ENCODE results near the gene MYH11.
"Not testable (repeated sequence)": the region's sequence is repeated elsewhere in the genome, so short reads cannot be mapped to it uniquely, and the experiment has no call there.

The MYH11 gene

GRCh38 chr16:15703029-15703736 is 153.6 kb downstream of the MYH11 start:
- H3K36me3 Mint-ChIP-seq (ENCODE audit: low read depth): peaks cover 19% of the 10 kb centered on the region
- DNase-seq: no peak
- no peaks in the 10 kb centered on the region for H3K27me3 Mint-ChIP-seq (ENCODE audit: low read depth, poor library complexity)
- no peak for TF ChIP-seq CTCF (IDR thresholded peaks at IDR 0.05)
- H3K27ac Mint-ChIP-seq: peak overlapping the region; percentile 92
- no peak overlapping the region for H3K4me3 Mint-ChIP-seq
- H3K9me3 Mint-ChIP-seq: no peaks in the 10 kb centered on the region
- peaks cover 37% of the 10 kb centered on the region for H3K4me1 Mint-ChIP-seq

- Mint-ChIP-seq H3K9me3 (no peaks in the 10 kb centered on the region), H3K27me3 (ENCODE audit: low read depth, poor library complexity) (no peaks in the 10 kb centered on the region)
Measured at GRCh38 chr16:15701975-15702970, 154.6 kb downstream of the MYH11 start.

GRCh38 chr16:15701367-15701766 is 155.5 kb downstream of the MYH11 start:
- Mint-ChIP-seq H3K4me3 (no peak overlapping the region), H3K4me1 (peaks cover 37% of the 10 kb centered on the region), H3K27ac (peak overlapping the region; percentile 88), H3K36me3 (ENCODE audit: low read depth) (peaks cover 29% of the 10 kb centered on the region), H3K27me3 (ENCODE audit: low read depth, poor library complexity) (no peaks in the 10 kb centered on the region), H3K9me3 (no peaks in the 10 kb centered on the region)
- DNase-seq: no peak
- no peak for TF ChIP-seq CTCF (IDR thresholded peaks at IDR 0.05)

More at GRCh38 chr16:15701975-15702970, 154.6 kb downstream of the MYH11 start:
- Mint-ChIP-seq H3K36me3 (ENCODE audit: low read depth) (peaks cover 20% of the 10 kb centered on the region), H3K4me3 (no peak overlapping the region), H3K4me1 (peaks cover 37% of the 10 kb centered on the region), H3K27ac (peak overlapping the region; percentile 92)
- no peak for TF ChIP-seq CTCF (IDR thresholded peaks at IDR 0.05)
- no peak for DNase-seq

GRCh38 chr16:15699819-15700218 is 157.0 kb downstream of the MYH11 start:
- H3K4me3 Mint-ChIP-seq: no peak overlapping the region
- no peak for DNase-seq
- peak overlapping the region; percentile 28 for H3K27ac Mint-ChIP-seq
- H3K27me3 Mint-ChIP-seq (ENCODE audit: low read depth, poor library complexity): no peaks in the 10 kb centered on the region
- H3K9me3 Mint-ChIP-seq: no peaks in the 10 kb centered on the region
- peaks cover 32% of the 10 kb centered on the region for H3K36me3 Mint-ChIP-seq (ENCODE audit: low read depth)
- no peak for TF ChIP-seq CTCF (IDR thresholded peaks at IDR 0.05)
- H3K4me1 Mint-ChIP-seq: peaks cover 37% of the 10 kb centered on the region

GRCh38 chr16:15694499-15694898 is 162.3 kb downstream of the MYH11 start:
- no peak overlapping the region for H3K27ac Mint-ChIP-seq
- DNase-seq: no peak
- no peaks in the 10 kb centered on the region for H3K4me1 Mint-ChIP-seq
- H3K9me3 Mint-ChIP-seq: no peaks in the 10 kb centered on the region
- no peak for TF ChIP-seq CTCF (IDR thresholded peaks at IDR 0.05)
- no peaks in the 10 kb centered on the region for H3K27me3 Mint-ChIP-seq (ENCODE audit: low read depth, poor library complexity)
- peaks cover 47% of the 10 kb centered on the region for H3K36me3 Mint-ChIP-seq (ENCODE audit: low read depth)
- no peak overlapping the region for H3K4me3 Mint-ChIP-seq

GRCh38 chr16:15692508-15692907 is 164.3 kb downstream of the MYH11 start:
- peaks cover 55% of the 10 kb centered on the region for H3K36me3 Mint-ChIP-seq (ENCODE audit: low read depth)
- H3K9me3 Mint-ChIP-seq; DNase-seq; H3K27me3 Mint-ChIP-seq (ENCODE audit: low read depth, poor library complexity); H3K4me1 Mint-ChIP-seq; H3K27ac Mint-ChIP-seq; H3K4me3 Mint-ChIP-seq: not testable (repeated sequence)

All from nephron progenitor cell (in vitro differentiated cells).